Neural cell (in vitro differentiated cells): ENCODE data around the gene OPN5. TPM values are rescaled to one million over a fixed set of nuclear protein-coding genes. Genes with fewer than 3 reads are reported as not detected.
A peak's percentile ranks its signal among the peaks of the same experiment; 100 is the strongest.

Source experiments
- H2AFZ ChIP-seq: fragments of 200-600, 300-800 bp; sonication (generic), shearing (Covaris generic); 2 replicates; pipeline ENCODE4 v1.6.0; 2014; ENCODE audit warnings: low read depth, mild to moderate bottlenecking, antibody characterized with exemption, low read length, moderate library complexity
- H3F3A ChIP-seq: fragments of 200-600 bp; shearing (Covaris generic); 2 replicates; pipeline ENCODE4 v1.6.1; 2016; ENCODE audit warnings: mild to moderate bottlenecking, moderate library complexity, mixed read lengths, antibody characterized with exemption, low read length; ENCODE audit not compliant: insufficient read depth, poor library complexity, severe bottlenecking
- H3K27ac ChIP-seq: fragments of 200-600, 300-800 bp; sonication (generic), shearing (Covaris generic); 2 replicates; pipeline ENCODE4 v1.5.1; 2014; ENCODE audit warnings: mild to moderate bottlenecking, low read length, moderate library complexity
- H3K27me3 ChIP-seq: fragments of 300-800, 200-600 bp; sonication (generic), shearing (Covaris generic); 2 replicates; pipeline ENCODE4 v1.6.0; 2014; ENCODE audit warnings: mild to moderate bottlenecking, low read depth, low read length, moderate library complexity; ENCODE audit not compliant: insufficient read depth
- H3K36me3 ChIP-seq: fragments of 300-800, 200-600 bp; sonication (generic), shearing (Covaris generic); 2 replicates; pipeline ENCODE4 v1.5.1; 2014; ENCODE audit warnings: mild to moderate bottlenecking, antibody characterized with exemption, low read length, moderate library complexity; ENCODE audit not compliant: insufficient read depth
- H3K4me2 ChIP-seq: fragments of 300-800, 200-600 bp; sonication (generic), shearing (Covaris generic); 2 replicates; pipeline ENCODE4 v1.6.0; 2014; ENCODE audit warnings: mild to moderate bottlenecking, low read length
- H3K4me3 ChIP-seq: fragments of 300-800, 200-600 bp; sonication (generic), shearing (Covaris generic); 2 replicates; pipeline ENCODE4 v1.5.1; 2014; ENCODE audit warnings: mild to moderate bottlenecking, low read length, moderate library complexity
- H3K79me2 ChIP-seq: fragments of 200-600 bp; shearing (Covaris generic); replicated peaks from 2 replicates; pipeline ENCODE4 v1.6.0; 2014; ENCODE audit warnings: mild to moderate bottlenecking, low read length, moderate library complexity; ENCODE audit not compliant: insufficient read depth
- H3K9ac ChIP-seq: fragments of 300-800, 200-600 bp; sonication (generic), shearing (Covaris generic); 2 replicates; pipeline ENCODE4 v1.6.1; 2016; ENCODE audit warnings: mild to moderate bottlenecking, low read length, mixed read lengths
- H3K9me2 ChIP-seq: fragments of 200-600 bp; shearing (Covaris generic); 2 replicates; pipeline ENCODE4 v1.6.1; 2016; ENCODE audit warnings: mild to moderate bottlenecking, low read length, mixed read lengths; ENCODE audit not compliant: insufficient read depth
- H3K9me3 ChIP-seq: fragments of 200-600, 300-800 bp; sonication (generic), shearing (Covaris generic); 2 replicates; pipeline ENCODE4 v1.6.1; 2016; ENCODE audit warnings: mild to moderate bottlenecking, mixed run types, low read length, moderate library complexity, mixed read lengths
- H4K20me1 ChIP-seq: fragments of 200-600 bp; shearing (Covaris generic); 2 replicates; pipeline ENCODE4 v1.6.1; 2016; ENCODE audit warnings: mild to moderate bottlenecking, mixed run types; ENCODE audit not compliant: insufficient read depth
- EP300 ChIP-seq: fragments of 450-650 bp; conservative IDR thresholded peaks from 2 replicates; pipeline ENCODE4 v1.6.1; 2014; ENCODE audit warnings: antibody characterized with exemption, mild to moderate bottlenecking, moderate library complexity; ENCODE audit not compliant: poor library complexity, severe bottlenecking
- EZH2 ChIP-seq: fragments of 200-600, 300-800 bp; shearing (Covaris generic), sonication (generic); IDR thresholded peaks from 2 replicates; pipeline ENCODE4 v1.6.1; 2014; ENCODE audit warnings: antibody characterized with exemption, low read length, borderline replicate concordance, mild to moderate bottlenecking; ENCODE audit not compliant: insufficient read depth, poor library complexity, severe bottlenecking
- MXI1 ChIP-seq: fragments of 450-650 bp; conservative IDR thresholded peaks from 2 replicates; pipeline ENCODE4 v1.6.1; 2014; ENCODE audit warnings: antibody characterized with exemption, mild to moderate bottlenecking; ENCODE audit not compliant: poor library complexity, severe bottlenecking
- POLR2AphosphoS5 ChIP-seq: IDR thresholded peaks from 2 replicates; pipeline ENCODE4 v1.6.1; 2012
- RAD21 ChIP-seq: fragments of 450-650 bp; conservative IDR thresholded peaks from 2 replicates; pipeline ENCODE4 v1.6.1; 2014; ENCODE audit warnings: antibody characterized with exemption, mild to moderate bottlenecking, moderate library complexity
- SMC3 ChIP-seq: fragments of 450-650 bp; conservative IDR thresholded peaks from 2 replicates; pipeline ENCODE4 v1.6.1; 2014; ENCODE audit warnings: antibody characterized with exemption, mild to moderate bottlenecking, moderate library complexity; ENCODE audit not compliant: poor library complexity
- TAF1 ChIP-seq: IDR thresholded peaks from 2 replicates; pipeline ENCODE4 v1.6.1; 2012; ENCODE audit warnings: low read depth
- polyA minus RNA-seq: library from RNA; depleted of rRNA, polyadenylated mRNA; stranded (reverse); fragments of >200 nt; gene quantifications from 2 replicates; pipeline ENCODE4 v1.2.3, GENCODE V29; 2014
- polyA plus RNA-seq: library from polyadenylated mRNA; depleted of rRNA; stranded (reverse); fragments of >200 nt; gene quantifications from 2 replicates; pipeline ENCODE4 v1.2.3, GENCODE V29; 2014
- TF ChIP-seq, protein P1 (sequence below): fragments of 450-650 bp; IDR thresholded peaks from 2 replicates; pipeline ENCODE4 v1.5.1; 2014; ENCODE audit warnings: antibody characterized with exemption, mild to moderate bottlenecking, moderate library complexity; ENCODE audit not compliant: poor library complexity, severe bottlenecking
- TF ChIP-seq, protein P2 (sequence below): IDR thresholded peaks from 2 replicates; pipeline ENCODE4 v1.6.1; 2012; ENCODE audit warnings: borderline replicate concordance

OPN5 gene, protein sequence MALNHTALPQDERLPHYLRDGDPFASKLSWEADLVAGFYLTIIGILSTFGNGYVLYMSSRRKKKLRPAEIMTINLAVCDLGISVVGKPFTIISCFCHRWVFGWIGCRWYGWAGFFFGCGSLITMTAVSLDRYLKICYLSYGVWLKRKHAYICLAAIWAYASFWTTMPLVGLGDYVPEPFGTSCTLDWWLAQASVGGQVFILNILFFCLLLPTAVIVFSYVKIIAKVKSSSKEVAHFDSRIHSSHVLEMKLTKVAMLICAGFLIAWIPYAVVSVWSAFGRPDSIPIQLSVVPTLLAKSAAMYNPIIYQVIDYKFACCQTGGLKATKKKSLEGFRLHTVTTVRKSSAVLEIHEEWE
- 0.10 and 0.44 TPM in 2 replicates for polyA plus RNA-seq
- 0.24 and 0.81 TPM in 2 replicates for polyA minus RNA-seq

DNA sequence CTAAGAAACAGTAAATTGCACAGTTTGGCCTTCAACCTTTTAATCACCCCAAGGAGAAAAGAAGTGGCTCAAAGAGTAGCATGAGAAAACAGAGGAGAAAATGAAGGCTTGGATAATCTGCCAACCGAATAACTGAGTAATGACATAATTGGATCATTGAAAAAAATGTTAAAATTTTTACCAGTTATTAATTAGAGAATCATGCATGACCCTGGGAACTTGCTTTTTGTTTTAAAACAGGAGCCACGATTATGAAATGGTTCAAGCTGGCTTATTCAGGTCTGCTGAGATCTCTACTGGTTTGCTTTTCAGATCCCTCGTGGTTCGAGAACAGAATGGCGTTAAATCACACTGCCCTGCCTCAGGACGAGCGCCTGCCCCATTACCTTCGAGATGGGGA, at the start of gene OPN5:
Gene OPN5, plus strand, starts transcription at position 301 of the 400 bp plus-strand sequence. Its CDS starts 35 bp downstream, at position 336.
- no peak within 1 kb of the TSS for H3K27ac ChIP-seq
- H3K79me2 ChIP-seq, result no peaks in the 10 kb centered on the region
- no peak within 1 kb of the TSS for H3K4me2 ChIP-seq
- no peaks in the 10 kb centered on the region for H4K20me1 ChIP-seq
- no peaks in the 10 kb centered on the region for H3K9me3 ChIP-seq
- H3K9me2 ChIP-seq, result no peaks in the 10 kb centered on the region
- H2AFZ ChIP-seq, result no peak within 1 kb of the TSS
- no peaks in the 10 kb centered on the region for H3F3A ChIP-seq
- no peaks in the 10 kb centered on the region for H3K27me3 ChIP-seq
- no peak within 1 kb of the TSS for H3K9ac ChIP-seq
- no peak within 1 kb of the TSS for H3K4me3 ChIP-seq
- H3K36me3 ChIP-seq, result no peaks in the 10 kb centered on the region
- no peak for TF ChIP-seq SMC3
- no peak for TF ChIP-seq EZH2
- TF ChIP-seq, protein P1, sequence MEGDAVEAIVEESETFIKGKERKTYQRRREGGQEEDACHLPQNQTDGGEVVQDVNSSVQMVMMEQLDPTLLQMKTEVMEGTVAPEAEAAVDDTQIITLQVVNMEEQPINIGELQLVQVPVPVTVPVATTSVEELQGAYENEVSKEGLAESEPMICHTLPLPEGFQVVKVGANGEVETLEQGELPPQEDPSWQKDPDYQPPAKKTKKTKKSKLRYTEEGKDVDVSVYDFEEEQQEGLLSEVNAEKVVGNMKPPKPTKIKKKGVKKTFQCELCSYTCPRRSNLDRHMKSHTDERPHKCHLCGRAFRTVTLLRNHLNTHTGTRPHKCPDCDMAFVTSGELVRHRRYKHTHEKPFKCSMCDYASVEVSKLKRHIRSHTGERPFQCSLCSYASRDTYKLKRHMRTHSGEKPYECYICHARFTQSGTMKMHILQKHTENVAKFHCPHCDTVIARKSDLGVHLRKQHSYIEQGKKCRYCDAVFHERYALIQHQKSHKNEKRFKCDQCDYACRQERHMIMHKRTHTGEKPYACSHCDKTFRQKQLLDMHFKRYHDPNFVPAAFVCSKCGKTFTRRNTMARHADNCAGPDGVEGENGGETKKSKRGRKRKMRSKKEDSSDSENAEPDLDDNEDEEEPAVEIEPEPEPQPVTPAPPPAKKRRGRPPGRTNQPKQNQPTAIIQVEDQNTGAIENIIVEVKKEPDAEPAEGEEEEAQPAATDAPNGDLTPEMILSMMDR, result no peak
- TF ChIP-seq TAF1, result no peak
- no peak for TF ChIP-seq RAD21
- no peak for TF ChIP-seq MXI1
- no peak for TF ChIP-seq EP300
- no peak for TF ChIP-seq POLR2AphosphoS5
- TF ChIP-seq, protein P2, sequence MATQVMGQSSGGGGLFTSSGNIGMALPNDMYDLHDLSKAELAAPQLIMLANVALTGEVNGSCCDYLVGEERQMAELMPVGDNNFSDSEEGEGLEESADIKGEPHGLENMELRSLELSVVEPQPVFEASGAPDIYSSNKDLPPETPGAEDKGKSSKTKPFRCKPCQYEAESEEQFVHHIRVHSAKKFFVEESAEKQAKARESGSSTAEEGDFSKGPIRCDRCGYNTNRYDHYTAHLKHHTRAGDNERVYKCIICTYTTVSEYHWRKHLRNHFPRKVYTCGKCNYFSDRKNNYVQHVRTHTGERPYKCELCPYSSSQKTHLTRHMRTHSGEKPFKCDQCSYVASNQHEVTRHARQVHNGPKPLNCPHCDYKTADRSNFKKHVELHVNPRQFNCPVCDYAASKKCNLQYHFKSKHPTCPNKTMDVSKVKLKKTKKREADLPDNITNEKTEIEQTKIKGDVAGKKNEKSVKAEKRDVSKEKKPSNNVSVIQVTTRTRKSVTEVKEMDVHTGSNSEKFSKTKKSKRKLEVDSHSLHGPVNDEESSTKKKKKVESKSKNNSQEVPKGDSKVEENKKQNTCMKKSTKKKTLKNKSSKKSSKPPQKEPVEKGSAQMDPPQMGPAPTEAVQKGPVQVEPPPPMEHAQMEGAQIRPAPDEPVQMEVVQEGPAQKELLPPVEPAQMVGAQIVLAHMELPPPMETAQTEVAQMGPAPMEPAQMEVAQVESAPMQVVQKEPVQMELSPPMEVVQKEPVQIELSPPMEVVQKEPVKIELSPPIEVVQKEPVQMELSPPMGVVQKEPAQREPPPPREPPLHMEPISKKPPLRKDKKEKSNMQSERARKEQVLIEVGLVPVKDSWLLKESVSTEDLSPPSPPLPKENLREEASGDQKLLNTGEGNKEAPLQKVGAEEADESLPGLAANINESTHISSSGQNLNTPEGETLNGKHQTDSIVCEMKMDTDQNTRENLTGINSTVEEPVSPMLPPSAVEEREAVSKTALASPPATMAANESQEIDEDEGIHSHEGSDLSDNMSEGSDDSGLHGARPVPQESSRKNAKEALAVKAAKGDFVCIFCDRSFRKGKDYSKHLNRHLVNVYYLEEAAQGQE, result no peak

DNA sequence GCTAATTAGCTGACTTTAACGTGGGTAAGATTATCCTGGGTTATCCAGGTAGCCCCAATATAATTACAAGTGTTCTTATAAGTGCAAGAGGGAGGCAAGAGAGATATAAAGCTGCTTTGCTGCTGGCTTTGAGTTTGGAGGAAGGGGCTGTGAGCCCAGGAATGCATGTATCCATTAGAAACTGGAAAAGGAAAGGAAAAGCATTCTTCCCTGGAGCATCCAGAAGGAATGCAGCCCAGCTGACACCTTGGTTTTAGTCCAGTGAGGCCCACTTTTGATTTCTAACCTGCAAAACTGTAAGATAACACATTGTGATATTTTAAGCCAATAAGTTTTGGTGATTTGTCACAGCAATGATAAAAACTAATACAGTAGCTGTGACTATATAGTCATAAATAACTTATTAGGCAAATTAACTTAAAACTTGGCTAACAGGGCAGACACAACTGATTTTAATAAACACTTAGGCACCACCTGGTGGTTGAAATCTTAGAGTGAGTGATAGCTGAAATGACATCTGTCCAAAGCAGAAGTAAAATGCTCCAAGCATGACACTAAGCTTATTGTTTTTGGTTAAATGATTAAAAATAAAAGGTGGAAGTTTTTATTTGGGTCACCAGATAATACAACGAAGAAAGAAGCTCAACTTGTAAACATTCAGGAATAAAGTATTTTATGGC, 47.8 kb upstream of the OPN5 start:
- Histone ChIP-seq H3F3A (no peaks in the 10 kb centered on the region), H3K9me2 (no peaks in the 10 kb centered on the region), H3K27me3 (no peaks in the 10 kb centered on the region), H3K4me2 (no peak overlapping the region), H2AFZ (no peak overlapping the region), H3K36me3 (no peaks in the 10 kb centered on the region), H3K9ac (no peak overlapping the region), H3K9me3 (no peaks in the 10 kb centered on the region), H3K27ac (no peak overlapping the region), H3K4me3 (no peak overlapping the region), H4K20me1 (no peaks in the 10 kb centered on the region), H3K79me2 (no peaks in the 10 kb centered on the region)
- TF ChIP-seq RAD21 (no peak), EZH2 (no peak), EP300 (no peak), MXI1 (no peak), TAF1 (no peak), POLR2AphosphoS5 (no peak), SMC3 (no peak)
- TF ChIP-seq, protein P1, result peak; percentile 16
- TF ChIP-seq, protein P2, result no peak
